Chondrocyte (in vitro differentiated cells): Measurements from ENCODE around the gene NAV2. TPM values are rescaled to one million over a fixed set of nuclear protein-coding genes. Genes with fewer than 3 reads are reported as not detected.
A peak's percentile ranks its signal among the peaks of the same experiment; 100 is the strongest.

Experiments
- DNase-seq: peaks from one replicate; pipeline ENCODE4 v3.0.0; 2021; ENCODE audit warnings: mixed read lengths, low spot score
- H3K27ac Mint-ChIP-seq: one replicate; pipeline ENCODE4 v1.8.0; 2021; ENCODE audit warnings: mild to moderate bottlenecking, moderate library complexity, mixed read lengths; ENCODE audit not compliant: unreplicated experiment
- H3K27me3 Mint-ChIP-seq: 2 replicates; pipeline ENCODE4 v1.8.0; 2021; ENCODE audit warnings: low read depth, mixed read lengths
- H3K36me3 Mint-ChIP-seq: 2 replicates; pipeline ENCODE4 v1.8.0; 2021; ENCODE audit warnings: low read depth, mixed read lengths
- H3K4me1 Mint-ChIP-seq: 2 replicates; pipeline ENCODE4 v1.8.0; 2021; ENCODE audit warnings: low read depth, mild to moderate bottlenecking, mixed read lengths
- H3K4me3 Mint-ChIP-seq: one replicate; pipeline ENCODE4 v1.8.0; 2021; ENCODE audit warnings: mild to moderate bottlenecking, moderate library complexity, mixed read lengths; ENCODE audit not compliant: unreplicated experiment
- H3K9me3 Mint-ChIP-seq: 2 replicates; pipeline ENCODE4 v1.8.0; 2021; ENCODE audit warnings: low read depth, mixed read lengths
- CTCF ChIP-seq: fragments of 200-600 bp; sonication (generic); IDR thresholded peaks from 2 replicates; pipeline ENCODE4 v1.5.0; 2021; ENCODE audit warnings: antibody characterized with exemption, mild to moderate bottlenecking, moderate library complexity
- total RNA-seq: library from RNA; stranded (reverse); gene quantifications from 3 replicates; pipeline ENCODE4 v1.2.1, GENCODE V29; 2021

The NAV2 gene
- total RNA-seq, 1 donor from 2014 or later, result 87.0 TPM

DNA sequence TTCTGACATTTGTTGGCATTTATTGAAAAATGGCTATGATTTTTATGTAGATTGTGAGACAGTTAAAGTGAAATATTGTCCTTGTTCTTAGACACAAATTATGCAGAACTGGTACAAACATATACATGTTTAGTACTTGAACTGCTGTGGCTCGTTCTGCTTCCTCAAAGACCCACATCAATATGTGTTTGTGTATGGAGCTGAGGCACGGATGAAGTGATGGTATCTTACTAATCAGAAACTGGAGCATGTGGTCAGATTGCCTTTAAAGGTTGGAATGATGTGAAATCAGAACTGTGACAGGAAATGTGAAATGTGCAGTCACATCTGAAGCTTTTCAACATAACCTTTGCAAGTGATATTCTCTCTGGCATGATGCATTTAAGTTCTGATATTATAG lies 130.4 kb downstream of the NAV2 start:
- no peak overlapping the region for H3K4me3 Mint-ChIP-seq
- H3K4me1 Mint-ChIP-seq, result peaks cover 24% of the 10 kb centered on the region
- peaks cover 20% of the 10 kb centered on the region for H3K36me3 Mint-ChIP-seq
- H3K27ac Mint-ChIP-seq, result no peak overlapping the region
- DNase-seq, result no peak
- H3K27me3 Mint-ChIP-seq, result no peaks in the 10 kb centered on the region
- no peaks in the 10 kb centered on the region for H3K9me3 Mint-ChIP-seq
- no peak for TF ChIP-seq CTCF

- peaks cover 22% of the 10 kb centered on the region for H3K4me1 Mint-ChIP-seq
These were observed 131.4 kb downstream of the NAV2 start for GRCh38 chr11:19844012-19844411.

DNA sequence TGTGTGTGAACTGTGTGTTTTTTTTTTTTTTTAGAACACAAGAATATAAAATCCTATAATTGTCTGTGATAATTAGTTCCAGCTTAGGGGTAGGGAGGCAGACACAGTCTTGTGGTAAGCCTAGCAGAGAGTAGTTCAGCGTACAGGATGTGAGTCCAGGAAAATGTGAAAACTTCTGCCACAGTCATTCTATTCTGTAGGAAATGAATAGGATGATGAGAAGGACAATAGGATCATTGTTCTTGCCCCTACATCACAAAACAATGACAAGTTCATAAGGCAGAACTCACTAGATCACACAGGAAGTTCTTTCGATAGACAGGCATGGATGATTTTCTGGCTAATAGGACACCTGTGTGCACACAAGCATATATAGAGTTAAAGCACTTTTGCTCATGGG lies 132.2 kb downstream of the NAV2 start:
- Mint-ChIP-seq H3K27me3 (no peaks in the 10 kb centered on the region), H3K4me1 (peaks cover 23% of the 10 kb centered on the region), H3K27ac (no peak overlapping the region), H3K4me3 (no peak overlapping the region), H3K9me3 (no peaks in the 10 kb centered on the region), H3K36me3 (peaks cover 18% of the 10 kb centered on the region)
- TF ChIP-seq CTCF, result no peak
- DNase-seq, result no peak

More at GRCh38 chr11:19844012-19844411, 131.4 kb downstream of the NAV2 start:
- H3K27me3 Mint-ChIP-seq, result no peaks in the 10 kb centered on the region
- TF ChIP-seq CTCF, result no peak
- no peaks in the 10 kb centered on the region for H3K9me3 Mint-ChIP-seq
- H3K4me3 Mint-ChIP-seq, result no peak overlapping the region
- DNase-seq, result no peak
- no peak overlapping the region for H3K27ac Mint-ChIP-seq
- H3K36me3 Mint-ChIP-seq, result peaks cover 19% of the 10 kb centered on the region

- H3K36me3 Mint-ChIP-seq, result peaks cover 19% of the 10 kb centered on the region
- no peak overlapping the region for H3K27ac Mint-ChIP-seq
- no peak for DNase-seq
- no peaks in the 10 kb centered on the region for H3K9me3 Mint-ChIP-seq
- peaks cover 28% of the 10 kb centered on the region for H3K4me1 Mint-ChIP-seq
- no peaks in the 10 kb centered on the region for H3K27me3 Mint-ChIP-seq
- no peak for TF ChIP-seq CTCF
- no peak overlapping the region for H3K4me3 Mint-ChIP-seq
These were observed 133.0 kb downstream of the NAV2 start for GRCh38 chr11:19845626-19846025.

DNA sequence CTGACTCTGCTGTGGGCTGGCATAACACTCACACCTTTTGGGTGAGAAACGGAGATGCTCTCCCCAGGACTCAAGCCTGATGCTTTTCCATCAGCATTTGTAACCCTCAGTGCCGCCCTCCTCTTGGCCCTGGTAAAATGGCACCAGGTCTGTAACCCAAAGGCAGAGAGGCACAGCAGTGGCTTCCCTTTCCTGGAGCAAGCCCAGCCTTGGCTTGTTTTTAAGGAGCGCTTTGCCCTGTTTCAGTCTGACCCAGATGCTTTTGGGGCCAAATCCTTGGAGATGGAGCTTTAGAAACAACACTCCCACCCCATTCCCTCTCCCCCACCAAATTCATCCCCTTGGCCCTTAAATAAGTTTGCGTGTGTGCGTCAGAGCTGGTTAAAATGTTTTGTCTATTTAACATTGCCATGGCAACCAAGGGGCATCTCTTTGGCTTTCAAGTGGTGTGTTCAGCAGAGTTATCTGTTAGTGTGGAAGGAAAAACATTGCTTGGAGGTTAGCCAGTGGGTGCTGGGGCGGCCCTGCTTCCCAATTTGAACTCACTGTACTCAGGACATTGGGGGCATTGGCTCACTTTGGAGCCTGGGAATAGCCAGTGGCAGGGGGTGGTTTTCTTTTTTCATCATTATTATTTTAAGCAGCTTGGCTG lies 134.1 kb downstream of the NAV2 start:
- Mint-ChIP-seq H3K36me3 (peaks cover 21% of the 10 kb centered on the region), H3K4me1 (peaks cover 28% of the 10 kb centered on the region), H3K27me3 (no peaks in the 10 kb centered on the region), H3K27ac (peak overlapping the region; percentile 68), H3K9me3 (peaks cover 2% of the 10 kb centered on the region), H3K4me3 (no peak overlapping the region)
- DNase-seq, result no peak
- TF ChIP-seq CTCF, result no peak
